AG04450 (cell line): ENCODE data around the gene PLEKHF1. TPM values are rescaled to one million over a fixed set of nuclear protein-coding genes. Genes with fewer than 3 reads are reported as not detected.

Source experiments
- CTCF ChIA-PET: fragments of 300-600, 350-600 bp; formaldehyde crosslinking; extraction: SDS; loops from one replicate; lab custom pipeline; 2022; ENCODE audit warnings: antibody characterized with exemption, inconsistent platforms; lab: Charles Lee
- POLR2A ChIA-PET: fragments of 350-600 bp; formaldehyde crosslinking; extraction: SDS; loops from one replicate; lab custom pipeline; 2021; ENCODE audit warnings: antibody characterized with exemption, inconsistent platforms; lab: Yijun Ruan, JAX
- DNase-seq: peaks from one replicate; pipeline ENCODE4 v3.0.0-alpha.2; 2011; ENCODE audit warnings: low read depth, low spot score
- H3K27ac ChIP-seq: one replicate; pipeline ENCODE4 v1.5.1; 2012; ENCODE audit warnings: low read depth, low read length, control low read depth
- H3K27me3 ChIP-seq: one replicate; pipeline ENCODE4 v1.6.0; 2012; ENCODE audit warnings: low read length; ENCODE audit not compliant: control insufficient read depth, insufficient read depth
- H3K4me3 ChIP-seq: 2 replicates; pipeline ENCODE4 v1.5.1; 2011; ENCODE audit warnings: mild to moderate bottlenecking, low read depth, low read length, control low read depth
- H3K9me3 ChIP-seq: 2 replicates; pipeline ENCODE4 v1.5.1; 2012; ENCODE audit warnings: low read length; ENCODE audit not compliant: control insufficient read depth, insufficient read depth
- polyA plus RNA-seq: library from polyadenylated mRNA; depleted of rRNA; stranded (reverse); fragments of >200 nt; gene quantifications from 2 replicates; pipeline ENCODE4 v1.2.3, GENCODE V29; 2011
- TF ChIP-seq, protein P1 (sequence below): IDR thresholded peaks from 2 replicates; pipeline ENCODE4 v1.5.1; 2011; ENCODE audit warnings: low read depth, low read length, control low read depth, inconsistent platforms

The PLEKHF1 gene
- polyA plus RNA-seq, 1 experiment = 5.4 TPM

DNA sequence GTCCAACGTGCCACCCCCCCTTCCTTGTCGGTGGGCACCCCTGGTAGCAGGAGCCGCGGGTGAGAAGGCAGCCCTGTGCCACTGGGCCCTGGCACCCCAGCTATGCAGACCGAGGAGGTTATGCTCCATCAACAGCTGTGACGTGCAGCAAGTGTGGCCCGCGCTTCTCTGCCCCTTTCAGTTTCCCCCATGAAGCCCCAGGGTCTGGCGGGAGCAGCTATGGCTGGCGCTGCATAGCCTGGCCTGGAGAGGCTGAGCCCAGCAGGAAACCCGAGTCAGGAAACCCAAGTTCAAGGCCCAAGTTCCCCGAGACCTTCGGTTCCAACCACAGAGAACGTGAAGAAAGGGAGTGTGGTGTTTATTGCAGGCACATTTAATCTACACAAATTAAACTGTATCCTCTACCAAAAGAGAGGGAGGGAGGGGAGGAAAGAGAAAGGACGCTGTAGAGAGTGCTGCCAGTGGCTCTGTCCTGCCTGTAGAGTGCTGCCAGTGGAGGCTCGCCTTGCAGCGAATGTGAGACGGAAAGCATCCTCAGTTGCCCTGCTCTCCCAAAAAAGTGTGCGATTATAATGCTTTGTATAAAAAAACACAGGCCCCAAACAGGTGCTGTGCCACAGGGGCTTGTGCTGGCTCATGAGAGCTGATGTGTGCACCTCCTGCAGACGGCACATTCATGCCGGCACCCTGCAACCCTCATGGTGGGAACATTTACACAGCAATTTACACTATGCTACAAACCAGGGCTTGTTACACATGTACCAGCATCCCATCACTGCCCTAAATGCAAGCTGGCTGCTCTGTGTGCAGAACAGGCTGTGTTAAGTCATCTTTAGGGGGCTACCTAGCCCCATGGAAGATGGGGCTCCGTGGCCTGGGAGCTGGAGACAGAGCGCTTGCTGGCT, 42.8 kb upstream of the PLEKHF1 start:
- TF ChIP-seq, protein P1, sequence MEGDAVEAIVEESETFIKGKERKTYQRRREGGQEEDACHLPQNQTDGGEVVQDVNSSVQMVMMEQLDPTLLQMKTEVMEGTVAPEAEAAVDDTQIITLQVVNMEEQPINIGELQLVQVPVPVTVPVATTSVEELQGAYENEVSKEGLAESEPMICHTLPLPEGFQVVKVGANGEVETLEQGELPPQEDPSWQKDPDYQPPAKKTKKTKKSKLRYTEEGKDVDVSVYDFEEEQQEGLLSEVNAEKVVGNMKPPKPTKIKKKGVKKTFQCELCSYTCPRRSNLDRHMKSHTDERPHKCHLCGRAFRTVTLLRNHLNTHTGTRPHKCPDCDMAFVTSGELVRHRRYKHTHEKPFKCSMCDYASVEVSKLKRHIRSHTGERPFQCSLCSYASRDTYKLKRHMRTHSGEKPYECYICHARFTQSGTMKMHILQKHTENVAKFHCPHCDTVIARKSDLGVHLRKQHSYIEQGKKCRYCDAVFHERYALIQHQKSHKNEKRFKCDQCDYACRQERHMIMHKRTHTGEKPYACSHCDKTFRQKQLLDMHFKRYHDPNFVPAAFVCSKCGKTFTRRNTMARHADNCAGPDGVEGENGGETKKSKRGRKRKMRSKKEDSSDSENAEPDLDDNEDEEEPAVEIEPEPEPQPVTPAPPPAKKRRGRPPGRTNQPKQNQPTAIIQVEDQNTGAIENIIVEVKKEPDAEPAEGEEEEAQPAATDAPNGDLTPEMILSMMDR = no peak
- POLR2A ChIA-PET = no interaction called here
- Histone ChIP-seq H3K4me3 (no peak overlapping the region), H3K27ac (no peak overlapping the region), H3K9me3 (peaks cover 3% of the 10 kb centered on the region), H3K27me3 (peaks cover 9% of the 10 kb centered on the region)
- DNase-seq = no peak
- CTCF ChIA-PET = interaction anchor here (0.9 to 3.7 kb wide), 7 partner anchors 11 to 94 kb away, joined by 3 to 20 read pairs (median 3); no protein-coding TSS in a partner anchor

DNA sequence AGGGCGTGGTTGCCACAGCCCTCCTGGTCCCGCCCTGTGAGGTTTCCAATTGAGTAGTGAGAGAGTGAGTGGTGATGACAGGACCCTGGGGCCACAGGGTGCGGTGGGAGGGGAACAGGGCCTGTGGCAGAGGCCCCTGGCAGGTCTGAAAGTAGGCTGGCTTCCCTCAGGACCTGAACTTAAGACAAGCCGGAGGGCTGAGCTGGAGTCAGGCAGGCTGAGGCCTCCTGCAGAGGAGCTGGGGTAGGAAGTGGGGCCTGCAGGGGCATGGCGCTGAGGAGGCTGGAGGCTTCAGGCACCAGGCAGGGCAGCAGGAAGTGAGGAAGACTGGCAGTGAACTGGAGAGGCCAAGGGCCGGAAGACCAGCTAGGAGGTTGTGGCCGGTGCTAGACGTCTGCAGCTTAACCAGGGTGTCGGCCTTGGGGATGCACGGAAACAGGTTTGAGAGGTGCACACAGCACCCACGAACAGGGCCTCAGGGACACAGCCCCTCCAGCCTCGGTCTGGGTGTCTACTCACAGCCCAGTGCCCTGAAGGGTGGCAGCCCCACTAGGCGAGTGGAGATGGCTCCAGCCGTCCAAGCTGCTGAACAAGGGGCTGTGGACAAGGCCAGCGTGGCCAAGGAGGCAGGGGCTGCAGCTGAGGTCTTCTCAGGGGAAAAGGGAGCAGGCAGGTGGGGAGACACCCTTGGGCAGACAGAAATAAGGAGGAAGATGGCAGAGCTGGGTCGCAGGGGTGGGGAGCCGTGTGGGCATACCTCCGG, 41.4 kb upstream of the PLEKHF1 start:
- ChIA-PET CTCF (interaction anchor here (0.7 to 3.7 kb wide), 3 partner anchors 14 to 92 kb away, joined by 3 to 20 read pairs (median 3); no protein-coding TSS in a partner anchor), POLR2A (no interaction called here)
- peaks cover 9% of the 10 kb centered on the region for H3K27me3 ChIP-seq
- H3K9me3 ChIP-seq = no peaks in the 10 kb centered on the region; the same call in 1 of the 2 replicates
- no peak overlapping the region for H3K4me3 ChIP-seq
- H3K27ac ChIP-seq = no peak overlapping the region
- DNase-seq = no peak
- TF ChIP-seq, protein P1 = no peak

DNA sequence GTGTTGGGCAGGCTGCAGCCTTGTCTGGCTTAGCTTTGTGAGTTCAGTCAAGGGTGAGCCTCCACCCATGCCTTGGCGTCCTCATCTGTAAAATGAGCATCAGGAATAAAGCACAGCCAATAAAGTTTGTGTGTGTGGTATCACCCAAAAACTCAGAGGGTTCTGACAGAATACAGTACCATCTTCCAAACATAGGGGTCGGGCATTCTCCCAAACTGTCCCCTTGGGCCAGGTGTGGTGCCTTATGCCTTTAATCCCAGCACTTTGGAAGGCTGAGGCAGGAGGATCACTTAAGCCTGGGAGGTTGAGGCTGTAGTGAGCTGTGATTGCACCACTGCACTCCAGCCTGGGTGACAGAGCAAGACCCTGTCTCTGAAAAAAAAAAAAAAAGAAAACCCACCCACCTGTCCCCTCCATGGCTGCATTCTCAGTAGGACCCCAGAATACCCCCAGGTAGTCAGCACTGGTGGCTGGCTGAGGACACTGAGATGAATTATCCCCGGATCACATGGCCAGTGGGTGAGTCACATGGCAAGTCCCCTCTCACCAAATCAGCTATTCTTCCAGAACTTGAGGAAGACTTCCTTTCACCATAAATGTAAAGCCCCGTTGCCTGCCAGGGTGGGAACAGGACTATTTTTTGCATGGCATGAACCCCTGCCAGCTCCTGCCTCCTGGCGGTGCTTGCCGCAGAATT, 40.6 kb upstream of the PLEKHF1 start:
- TF ChIP-seq, protein P1 = no peak
- Histone ChIP-seq H3K9me3 (no peaks in the 10 kb centered on the region; the same call in 1 of the 2 replicates), H3K4me3 (no peak overlapping the region), H3K27ac (no peak overlapping the region), H3K27me3 (peaks cover 6% of the 10 kb centered on the region)
- CTCF ChIA-PET = interaction anchor here (1.3 to 3.7 kb wide), 2 partner anchors 70 to 92 kb away, joined by 5 to 20 read pairs; no protein-coding TSS in a partner anchor
- DNase-seq = no peak
- POLR2A ChIA-PET = no interaction called here

DNA sequence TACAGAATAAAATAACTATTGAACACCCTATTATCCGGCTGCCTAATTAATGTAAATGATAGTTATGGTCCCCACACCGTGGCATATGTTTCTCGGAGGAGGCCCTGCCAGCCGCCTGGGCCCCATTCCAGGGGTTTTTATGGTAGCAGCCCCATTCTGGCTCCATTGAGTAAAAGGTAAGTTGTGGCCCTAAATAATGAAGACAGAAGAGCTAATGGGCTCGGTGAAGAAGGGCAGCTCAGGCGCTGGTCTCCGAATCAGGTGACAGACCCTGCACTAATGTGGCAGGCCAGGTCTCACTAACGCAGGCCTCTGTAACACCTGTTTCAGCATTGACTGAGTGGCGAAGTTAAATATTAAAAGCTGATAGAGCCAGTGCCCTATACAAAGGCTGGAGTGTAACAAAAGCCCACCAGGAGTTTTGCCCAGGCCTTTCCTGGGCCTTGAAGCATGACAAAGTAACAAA, 40.0 kb upstream of the PLEKHF1 start:
- no peak overlapping the region for H3K4me3 ChIP-seq
- DNase-seq = no peak
- peaks cover 4% of the 10 kb centered on the region for H3K27me3 ChIP-seq
- ChIA-PET POLR2A (interaction anchor here (0.5 kb wide), 1 partner anchor 35 kb away, joined by 7 read pairs; no protein-coding TSS in a partner anchor), CTCF (interaction anchor here (1.3 to 3.7 kb wide), 2 partner anchors 69 to 91 kb away, joined by 5 to 20 read pairs; no protein-coding TSS in a partner anchor)
- no peak overlapping the region for H3K27ac ChIP-seq
- TF ChIP-seq, protein P1 = no peak
- H3K9me3 ChIP-seq = no peaks in the 10 kb centered on the region; the same call in 1 of the 2 replicates
